Liver (tissue), 9 donors: ENCODE measurements around the gene HTR5A. TPM values are rescaled to one million over a fixed set of nuclear protein-coding genes. Genes with fewer than 3 reads are reported as not detected.

ENCODE experiments used
- DNase-seq: peaks from one replicate; pipeline ENCODE4 v3.0.0-alpha.2; 2017; ENCODE audit warnings: low spot score
- H3K27ac ChIP-seq, 2 donors: one replicate each; pipeline ENCODE4 v1.7.0; 2013; ENCODE audit warnings: inconsistent platforms in 2 of 2, low read length in 2 of 2, control low read depth in 1 of 2, low read depth in 1 of 2, mild to moderate bottlenecking in 1 of 2
- H3K27me3 ChIP-seq, 4 donors: one replicate each; pipeline versions ENCODE4 v1.6.1 to v1.7.0; 2013; ENCODE audit warnings: low read length in 3 of 4, inconsistent platforms in 1 of 4, mild to moderate bottlenecking in 1 of 4, moderate library complexity in 1 of 4; ENCODE audit not compliant: control insufficient read depth in 4 of 4, insufficient read depth in 4 of 4
- H3K36me3 ChIP-seq, 4 donors: one replicate each; pipeline versions ENCODE4 v1.6.1 to v1.7.0; 2013; ENCODE audit warnings: low read length in 3 of 4, mild to moderate bottlenecking in 3 of 4, low read depth in 1 of 4, moderate library complexity in 1 of 4; ENCODE audit not compliant: control insufficient read depth in 4 of 4, insufficient read depth in 3 of 4
- H3K4me1 ChIP-seq, 4 donors: one replicate each; pipeline versions ENCODE4 v1.6.1 to v1.7.0; 2013; ENCODE audit warnings: low read length in 3 of 4, mild to moderate bottlenecking in 3 of 4, moderate library complexity in 1 of 4; ENCODE audit not compliant: control insufficient read depth in 4 of 4, insufficient read depth in 4 of 4
- H3K4me3 ChIP-seq, 3 donors: one replicate each; pipeline versions ENCODE4 v1.6.1 to v1.7.0; 2013; ENCODE audit warnings: low read length in 3 of 3, control low read depth in 1 of 3, low read depth in 1 of 3, mild to moderate bottlenecking in 1 of 3
- H3K9ac ChIP-seq, 2 donors: one replicate each; pipeline ENCODE4 v1.7.0; 2013; ENCODE audit warnings: low read length in 2 of 2, mild to moderate bottlenecking in 2 of 2, moderate library complexity in 2 of 2, control low read depth in 1 of 2, low read depth in 1 of 2
- H3K9me3 ChIP-seq, 4 donors: one replicate each; pipeline versions ENCODE4 v1.6.1 to v1.7.0; 2013; ENCODE audit warnings: low read length in 3 of 4; ENCODE audit not compliant: control insufficient read depth in 4 of 4
- EGR1 ChIP-seq, 2 donors: IDR thresholded peaks; 2 replicates each; pipeline ENCODE4 v1.6.1; 2016 to 2018; ENCODE audit warnings: antibody characterized with exemption in 2 of 2, low read depth in 2 of 2
- FOXA2 ChIP-seq: IDR thresholded peaks from 2 replicates; pipeline ENCODE4 v1.6.1; 2016; ENCODE audit warnings: antibody characterized with exemption
- HNF4A ChIP-seq, 2 donors: conservative IDR thresholded peaks; 2 replicates each; pipeline ENCODE4 v1.6.1; 2016; ENCODE audit warnings: antibody characterized with exemption in 2 of 2, mild to moderate bottlenecking in 2 of 2
- HNF4G ChIP-seq: IDR thresholded peaks from 2 replicates; pipeline ENCODE4 v1.6.1; 2016; ENCODE audit warnings: antibody characterized with exemption
- JUND ChIP-seq, 2 donors: IDR thresholded peaks; 2 replicates each; pipeline ENCODE4 v1.6.1; 2016; ENCODE audit warnings: antibody characterized with exemption in 2 of 2
- NR2F2 ChIP-seq: IDR thresholded peaks from 2 replicates; pipeline ENCODE4 v1.6.1; 2016; ENCODE audit warnings: antibody characterized with exemption
- RAD21 ChIP-seq, 2 donors: IDR thresholded peaks; 2 replicates each; pipeline ENCODE4 v1.6.1; 2016; ENCODE audit warnings: antibody characterized with exemption in 2 of 2, mild to moderate bottlenecking in 2 of 2
- WGBS: extraction: QIAGEN DNeasy Blood & Tissue Kit; methylation state at CpG from one replicate; pipeline ENCODE4 v1.1.7; 2013; 5-methylcytosine and 5-hydroxymethylcytosine counted together
- polyA plus RNA-seq, 2 donors: library from polyadenylated mRNA; stranded (reverse) in 1 of 2; unstranded in 1 of 2; fragments of 200-250 nt in 1 of 2; fragments of >200 nt in 1 of 2; fragmentation: Nextera tagmentation in 1 of 2; extraction: Ambion mirVana in 1 of 2; gene quantifications; one replicate each; pipeline versions ENCODE4 v1.2.1 to v1.2.3, GENCODE V29; 2013 to 2015
- total RNA-seq, 2 donors: library from RNA; depleted of rRNA; stranded (reverse); fragments of >200 nt; gene quantifications; one replicate each; pipeline ENCODE4 v1.2.3, GENCODE V29; 2014
- TF ChIP-seq, protein P1 (sequence below): IDR thresholded peaks from 2 replicates; pipeline ENCODE4 v1.6.1; 2016; ENCODE audit warnings: antibody characterized with exemption, mild to moderate bottlenecking
- TF ChIP-seq, protein P2 (sequence below): IDR thresholded peaks from 2 replicates; pipeline ENCODE4 v1.6.1; 2016; ENCODE audit warnings: antibody characterized with exemption
- donor health status: healthy.
- donor health status: healthy.
- donor health status: healthy.
- donor health status: healthy.
- donor health status: healthy.

HTR5A gene
- total and polyA plus RNA-seq, 4 donors, result not detected

DNA sequence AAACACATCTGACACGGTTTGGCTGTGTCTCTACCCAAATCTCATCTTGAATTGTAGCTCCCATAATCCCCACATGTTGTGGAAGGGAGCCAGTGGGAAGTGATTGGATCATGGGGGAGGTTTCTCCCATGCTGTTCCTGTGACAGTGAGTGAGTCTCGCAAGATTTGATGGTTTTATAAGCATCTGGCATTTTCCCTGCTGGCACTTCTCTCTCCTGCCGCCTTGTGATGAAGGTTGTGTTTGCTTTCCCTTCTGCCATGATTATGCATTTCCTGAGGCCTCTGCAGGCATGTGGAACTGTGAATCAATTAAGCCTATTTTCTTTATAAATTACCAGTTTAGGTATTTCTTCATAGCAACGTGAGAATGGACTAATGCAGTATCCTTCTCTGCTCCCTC, 5.9 kb upstream of the HTR5A start:
- no peaks in the 10 kb centered on the region for H3K36me3 ChIP-seq
- no peak overlapping the region for H3K27ac ChIP-seq
- no peak for TF ChIP-seq HNF4A (conservative IDR thresholded peaks at IDR 0.05)
- TF ChIP-seq FOXA2, result no peak
- TF ChIP-seq JUND (IDR thresholded peaks at IDR 0.05), result no peak
- TF ChIP-seq EGR1 (IDR thresholded peaks at IDR 0.05; ENCODE audit: low read depth in 2 of 2), result no peak
- no peak overlapping the region for H3K9ac ChIP-seq
- WGBS, result 60% methylated on average over 4 of the region's 4 CpGs
- H3K9me3 ChIP-seq, result no peaks in the 10 kb centered on the region
- DNase-seq, result no peak
- peaks cover 0 to 5% (median 0%) of the 10 kb centered on the region in 4 donors for H3K27me3 ChIP-seq
- H3K4me1 ChIP-seq, result no peaks in the 10 kb centered on the region
- no peak overlapping the region for H3K4me3 ChIP-seq

DNA sequence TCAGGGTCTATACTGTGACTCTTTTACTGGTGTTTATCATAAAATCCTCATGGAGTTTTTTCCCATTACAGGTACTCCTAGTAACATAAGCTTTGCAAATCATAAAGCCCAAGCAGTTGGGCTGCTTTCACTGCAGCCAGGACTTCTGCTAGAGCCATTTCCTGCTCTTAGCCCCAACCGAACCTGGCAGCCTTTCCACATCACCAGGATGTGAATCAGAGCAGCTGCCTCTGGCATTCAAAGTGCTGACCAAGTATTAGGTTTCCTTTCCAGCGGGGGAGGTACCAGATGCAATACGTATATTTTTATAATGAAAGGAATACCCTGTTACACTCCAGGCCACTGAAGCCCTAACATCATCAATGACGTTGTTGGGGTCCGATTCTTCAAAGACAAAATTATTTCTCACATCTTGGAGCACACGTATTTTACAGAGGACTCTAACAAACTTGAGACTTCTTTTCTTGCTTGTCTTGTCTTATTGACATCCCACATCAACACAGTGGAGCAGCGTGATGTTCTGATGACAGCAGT, 3.6 kb upstream of the HTR5A start:
- Histone ChIP-seq H3K9ac (no peak overlapping the region), H3K4me3 (no peak overlapping the region), H3K36me3 (no peaks in the 10 kb centered on the region), H3K27me3 (peaks cover 0 to 3% (median 0%) of the 10 kb centered on the region in 4 donors), H3K4me1 (no peaks in the 10 kb centered on the region), H3K27ac (no peak overlapping the region), H3K9me3 (no peaks in the 10 kb centered on the region)
- 45% methylated on average over 7 of the region's 7 CpGs for WGBS
- no peak for DNase-seq
- TF ChIP-seq, protein P1, sequence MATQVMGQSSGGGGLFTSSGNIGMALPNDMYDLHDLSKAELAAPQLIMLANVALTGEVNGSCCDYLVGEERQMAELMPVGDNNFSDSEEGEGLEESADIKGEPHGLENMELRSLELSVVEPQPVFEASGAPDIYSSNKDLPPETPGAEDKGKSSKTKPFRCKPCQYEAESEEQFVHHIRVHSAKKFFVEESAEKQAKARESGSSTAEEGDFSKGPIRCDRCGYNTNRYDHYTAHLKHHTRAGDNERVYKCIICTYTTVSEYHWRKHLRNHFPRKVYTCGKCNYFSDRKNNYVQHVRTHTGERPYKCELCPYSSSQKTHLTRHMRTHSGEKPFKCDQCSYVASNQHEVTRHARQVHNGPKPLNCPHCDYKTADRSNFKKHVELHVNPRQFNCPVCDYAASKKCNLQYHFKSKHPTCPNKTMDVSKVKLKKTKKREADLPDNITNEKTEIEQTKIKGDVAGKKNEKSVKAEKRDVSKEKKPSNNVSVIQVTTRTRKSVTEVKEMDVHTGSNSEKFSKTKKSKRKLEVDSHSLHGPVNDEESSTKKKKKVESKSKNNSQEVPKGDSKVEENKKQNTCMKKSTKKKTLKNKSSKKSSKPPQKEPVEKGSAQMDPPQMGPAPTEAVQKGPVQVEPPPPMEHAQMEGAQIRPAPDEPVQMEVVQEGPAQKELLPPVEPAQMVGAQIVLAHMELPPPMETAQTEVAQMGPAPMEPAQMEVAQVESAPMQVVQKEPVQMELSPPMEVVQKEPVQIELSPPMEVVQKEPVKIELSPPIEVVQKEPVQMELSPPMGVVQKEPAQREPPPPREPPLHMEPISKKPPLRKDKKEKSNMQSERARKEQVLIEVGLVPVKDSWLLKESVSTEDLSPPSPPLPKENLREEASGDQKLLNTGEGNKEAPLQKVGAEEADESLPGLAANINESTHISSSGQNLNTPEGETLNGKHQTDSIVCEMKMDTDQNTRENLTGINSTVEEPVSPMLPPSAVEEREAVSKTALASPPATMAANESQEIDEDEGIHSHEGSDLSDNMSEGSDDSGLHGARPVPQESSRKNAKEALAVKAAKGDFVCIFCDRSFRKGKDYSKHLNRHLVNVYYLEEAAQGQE, result peak; percentile 84
- no peak for TF ChIP-seq HNF4G

DNA sequence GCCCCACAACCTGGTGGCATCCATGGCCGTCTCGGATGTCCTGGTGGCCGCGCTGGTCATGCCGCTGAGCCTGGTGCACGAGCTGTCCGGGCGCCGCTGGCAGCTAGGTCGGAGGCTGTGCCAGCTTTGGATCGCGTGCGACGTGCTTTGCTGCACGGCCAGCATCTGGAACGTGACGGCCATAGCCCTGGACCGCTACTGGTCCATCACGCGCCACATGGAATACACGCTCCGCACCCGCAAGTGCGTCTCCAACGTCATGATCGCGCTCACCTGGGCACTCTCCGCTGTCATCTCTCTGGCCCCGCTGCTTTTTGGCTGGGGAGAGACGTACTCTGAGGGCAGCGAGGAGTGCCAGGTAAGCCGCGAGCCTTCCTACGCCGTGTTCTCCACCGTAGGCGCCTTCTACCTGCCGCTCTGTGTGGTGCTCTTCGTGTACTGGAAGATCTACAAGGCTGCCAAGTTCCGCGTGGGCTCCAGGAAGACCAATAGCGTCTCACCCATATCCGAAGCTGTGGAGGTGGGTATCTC, 1.1 kb downstream of the HTR5A start:
- no peak overlapping the region for H3K4me3 ChIP-seq
- H3K27me3 ChIP-seq, result peaks cover 0 to 10% (median 4%) of the 10 kb centered on the region in 4 donors
- no peak for DNase-seq
- no peaks in the 10 kb centered on the region for H3K36me3 ChIP-seq
- 55% methylated on average over 43 of the region's 43 CpGs for WGBS
- no peaks in the 10 kb centered on the region for H3K9me3 ChIP-seq
- no peaks in the 10 kb centered on the region for H3K4me1 ChIP-seq
- H3K9ac ChIP-seq, result no peak overlapping the region
- TF ChIP-seq, protein P2, sequence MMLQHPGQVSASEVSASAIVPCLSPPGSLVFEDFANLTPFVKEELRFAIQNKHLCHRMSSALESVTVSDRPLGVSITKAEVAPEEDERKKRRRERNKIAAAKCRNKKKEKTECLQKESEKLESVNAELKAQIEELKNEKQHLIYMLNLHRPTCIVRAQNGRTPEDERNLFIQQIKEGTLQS, result no peak
- TF ChIP-seq RAD21 (IDR thresholded peaks at IDR 0.05) (no peak), NR2F2 (no peak), EGR1 (IDR thresholded peaks at IDR 0.05; ENCODE audit: low read depth in 2 of 2) (no peak), HNF4G (no peak)
- H3K27ac ChIP-seq, result no peak overlapping the region
